ENCODE results near the gene KRT72. TPM values are rescaled to one million over a fixed set of nuclear protein-coding genes. Genes with fewer than 3 reads are reported as not detected.

KRT72 gene
- total RNA-seq, 2 experiments from 2014 or later, result 82.2 to 83.4 TPM

- peaks cover 43% of the 10 kb centered on the region for H3K4me1 ChIP-seq (ENCODE audit: insufficient read depth, low read length)
- H3K9me3 ChIP-seq (ENCODE audit: control insufficient read depth in 1 of 2, insufficient read depth in 1 of 2, low read length in 2 of 2), result peaks cover 0 to 4% of the 10 kb centered on the region in 2 experiments
- H3K9me3 Mint-ChIP-seq, result no peaks in the 10 kb centered on the region
- H3K36me3 ChIP-seq (ENCODE audit: insufficient read depth, low read length), result no peaks in the 10 kb centered on the region
- H3K27me3 ChIP-seq (ENCODE audit: control insufficient read depth in 1 of 2, insufficient read depth in 2 of 2, low read length in 2 of 2), result peaks cover 0 to 7% of the 10 kb centered on the region in 2 experiments
- ATAC-seq (ENCODE audit: poor library complexity) (no peak), DNase-seq (no peak)
- peaks cover 4% of the 10 kb centered on the region for H3K36me3 Mint-ChIP-seq (ENCODE audit: low read depth)
- H3K4me1 Mint-ChIP-seq (ENCODE audit: low read depth), result peaks cover 65% of the 10 kb centered on the region
- POLR2A ChIA-PET, result no interaction called here
- no peak for TF ChIP-seq CTCF (IDR thresholded peaks at IDR 0.05)
- H3K27me3 Mint-ChIP-seq, result peaks cover 5% of the 10 kb centered on the region
- H3K4me3 ChIP-seq (ENCODE audit: low read length), result no peak overlapping the region
- CTCF ChIA-PET, result no interaction called here
- no peak overlapping the region for H3K4me3 Mint-ChIP-seq
- intact Hi-C loops (cut with DNase I, micrococcal nuclease), result loop anchor here (2.0 kb wide), 1 partner anchor 15 kb away; no protein-coding TSS in a partner anchor
- no peak overlapping the region for H3K27ac ChIP-seq (ENCODE audit: low read depth in 1 of 2, low read length in 2 of 2)
- peak overlapping the region; percentile 89 for H3K27ac Mint-ChIP-seq
These were observed 408 bp upstream of the KRT72 start for GRCh38 chr12:52601671-52602070.

DNA sequence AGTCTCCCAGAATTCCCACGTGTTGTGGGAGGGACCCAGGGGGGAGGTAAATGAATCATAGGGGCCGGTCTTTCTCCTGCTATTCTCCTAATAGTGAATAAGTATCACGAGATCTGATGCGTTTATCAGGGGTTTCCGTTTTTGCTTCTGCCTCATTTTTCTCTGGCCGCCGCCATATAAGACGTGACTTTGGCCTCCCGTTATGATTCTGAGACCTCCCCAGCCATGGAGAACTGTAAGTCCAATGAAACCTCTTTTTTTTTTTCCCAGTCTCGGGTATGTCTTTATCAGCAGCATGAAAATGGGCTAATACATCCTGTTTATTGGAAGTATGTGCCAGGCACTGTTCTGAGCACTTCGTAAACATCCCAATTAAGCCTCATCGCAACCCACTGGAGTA is 788 bp downstream of the KRT72 start:
- POLR2A ChIA-PET, result interaction anchor here (1.3 kb wide), 1 partner anchor 89 kb away, joined by 3 read pairs; no protein-coding TSS in a partner anchor
- CTCF ChIA-PET, result no interaction called here
- peaks cover 0 to 4% of the 10 kb centered on the region in 2 experiments for H3K9me3 ChIP-seq (ENCODE audit: control insufficient read depth in 1 of 2, insufficient read depth in 1 of 2, low read length in 2 of 2)

GRCh38 chr12:52600071-52600470 is 1.2 kb downstream of the KRT72 start:
- Mint-ChIP-seq H3K36me3 (ENCODE audit: low read depth) (peaks cover 10% of the 10 kb centered on the region), H3K4me3 (no peak overlapping the region), H3K4me1 (ENCODE audit: low read depth) (peaks cover 51% of the 10 kb centered on the region), H3K9me3 (no peaks in the 10 kb centered on the region), H3K27ac (no peak overlapping the region), H3K27me3 (peaks cover 5% of the 10 kb centered on the region)
- TF ChIP-seq CTCF (IDR thresholded peaks at IDR 0.05), result no peak
- ChIA-PET POLR2A (interaction anchor here (1.3 kb wide), 1 partner anchor 90 kb away, joined by 3 read pairs; no protein-coding TSS in a partner anchor), CTCF (no interaction called here)
- H3K27ac ChIP-seq (ENCODE audit: low read depth in 1 of 2, low read length in 2 of 2), result no peak overlapping the region
- DNase-seq (no peak), ATAC-seq (ENCODE audit: poor library complexity) (no peak)
- H3K9me3 ChIP-seq (ENCODE audit: control insufficient read depth in 1 of 2, insufficient read depth in 1 of 2, low read length in 2 of 2), result peaks cover 0 to 4% of the 10 kb centered on the region in 2 experiments
- H3K4me3 ChIP-seq (ENCODE audit: low read length), result no peak overlapping the region
- intact Hi-C loops (cut with DNase I, micrococcal nuclease), result no loop called here
- no peaks in the 10 kb centered on the region for H3K36me3 ChIP-seq (ENCODE audit: insufficient read depth, low read length)
- peaks cover 32% of the 10 kb centered on the region for H3K4me1 ChIP-seq (ENCODE audit: insufficient read depth, low read length)
- peaks cover 0 to 7% of the 10 kb centered on the region in 2 experiments for H3K27me3 ChIP-seq (ENCODE audit: control insufficient read depth in 1 of 2, insufficient read depth in 2 of 2, low read length in 2 of 2)

More for the DNA sequence above, 788 bp downstream of the KRT72 start:
- no peaks in the 10 kb centered on the region for H3K36me3 ChIP-seq (ENCODE audit: insufficient read depth, low read length)
- H3K4me1 ChIP-seq (ENCODE audit: insufficient read depth, low read length), result peaks cover 34% of the 10 kb centered on the region
- H3K27me3 ChIP-seq (ENCODE audit: control insufficient read depth in 1 of 2, insufficient read depth in 2 of 2, low read length in 2 of 2), result peaks cover 0 to 7% of the 10 kb centered on the region in 2 experiments
- intact Hi-C loops (cut with DNase I, micrococcal nuclease), result no loop called here
- no peak overlapping the region for H3K27ac ChIP-seq (ENCODE audit: low read depth in 1 of 2, low read length in 2 of 2)
- Mint-ChIP-seq H3K4me3 (no peak overlapping the region), H3K27me3 (peaks cover 5% of the 10 kb centered on the region), H3K36me3 (ENCODE audit: low read depth) (peaks cover 10% of the 10 kb centered on the region), H3K4me1 (ENCODE audit: low read depth) (peaks cover 55% of the 10 kb centered on the region), H3K27ac (no peak overlapping the region), H3K9me3 (no peaks in the 10 kb centered on the region)
- ATAC-seq (ENCODE audit: poor library complexity) (no peak), DNase-seq (no peak)
- no peak for TF ChIP-seq CTCF (IDR thresholded peaks at IDR 0.05)
- H3K4me3 ChIP-seq (ENCODE audit: low read length), result no peak overlapping the region
